ENCODE results near the gene CHSY1.

- TF ChIP-seq TCF12 (IDR thresholded peaks at IDR 0.05; ENCODE audit: low read depth) (no peak), TAF1 (IDR thresholded peaks at IDR 0.05; ENCODE audit: low read depth) (no peak), REST (IDR thresholded peaks at IDR 0.05; ENCODE audit: low read depth) (no peak), FOXM1 (IDR thresholded peaks at IDR 0.05; ENCODE audit: borderline replicate concordance, low read depth) (no peak), MAX (IDR thresholded peaks at IDR 0.05) (no peak), TEAD4 (IDR thresholded peaks at IDR 0.05) (no peak), ZBTB7A (IDR thresholded peaks at IDR 0.05; ENCODE audit: low read depth) (no peak), NFIC (IDR thresholded peaks at IDR 0.05) (no peak), EP300 (IDR thresholded peaks at IDR 0.05; ENCODE audit: borderline replicate concordance) (no peak), CEBPB (IDR thresholded peaks at IDR 0.05) (no peak), YY1 (IDR thresholded peaks at IDR 0.05; ENCODE audit: low read depth) (no peak), EGR1 (IDR thresholded peaks at IDR 0.05) (no peak), CREB1 (IDR thresholded peaks at IDR 0.05; ENCODE audit: low read depth) (no peak), RAD21 (IDR thresholded peaks at IDR 0.05; ENCODE audit: low read depth) (no peak)
These were observed 81.1 kb downstream of the CHSY1 start for GRCh38 chr15:101170568-101171350.

Measured in Ishikawa (cell line).